ENCODE results near the gene KLHL36.
"Not testable (repeated sequence)": the region's sequence is repeated elsewhere in the genome, so short reads cannot be mapped to it uniquely, and the experiment has no call there.

KLHL36 gene

DNA sequence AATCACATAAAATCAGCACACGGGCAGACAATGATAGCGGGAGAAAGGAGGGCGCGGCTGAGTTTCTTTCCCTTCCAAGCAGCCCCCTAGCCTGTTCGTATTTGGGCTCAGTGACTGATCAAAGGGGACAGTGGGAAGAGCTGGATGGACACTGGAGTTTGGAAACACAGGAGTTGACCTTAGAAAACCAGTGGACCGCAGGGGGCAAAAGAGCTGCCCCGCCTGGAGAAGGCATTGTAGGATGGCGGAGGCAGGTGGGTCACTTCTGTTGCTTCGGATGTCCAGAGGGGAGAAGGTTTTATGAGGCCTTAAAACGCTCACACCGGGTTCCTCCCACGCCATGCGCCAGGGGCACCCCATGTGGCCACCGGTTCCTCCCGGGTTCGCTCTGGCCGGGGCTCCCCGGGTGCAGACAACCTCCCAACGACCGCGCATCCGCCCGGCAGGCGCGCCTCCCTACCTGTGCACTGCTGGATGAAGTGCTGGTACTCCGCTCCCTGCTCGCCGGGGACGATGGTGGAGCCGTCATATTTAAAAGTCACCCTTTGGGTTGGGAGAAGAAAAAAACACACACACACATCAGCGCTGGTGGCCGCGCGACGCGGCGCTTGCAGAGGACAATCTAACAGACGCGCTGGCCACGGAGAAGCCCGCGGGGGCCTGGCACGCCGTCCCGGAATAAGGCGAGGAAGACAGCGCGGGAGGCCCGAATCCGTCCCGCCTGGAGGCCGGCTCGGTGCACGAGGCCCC, 31.1 kb upstream of the KLHL36 start:
- DNase-seq = peak; percentile 25

DNA sequence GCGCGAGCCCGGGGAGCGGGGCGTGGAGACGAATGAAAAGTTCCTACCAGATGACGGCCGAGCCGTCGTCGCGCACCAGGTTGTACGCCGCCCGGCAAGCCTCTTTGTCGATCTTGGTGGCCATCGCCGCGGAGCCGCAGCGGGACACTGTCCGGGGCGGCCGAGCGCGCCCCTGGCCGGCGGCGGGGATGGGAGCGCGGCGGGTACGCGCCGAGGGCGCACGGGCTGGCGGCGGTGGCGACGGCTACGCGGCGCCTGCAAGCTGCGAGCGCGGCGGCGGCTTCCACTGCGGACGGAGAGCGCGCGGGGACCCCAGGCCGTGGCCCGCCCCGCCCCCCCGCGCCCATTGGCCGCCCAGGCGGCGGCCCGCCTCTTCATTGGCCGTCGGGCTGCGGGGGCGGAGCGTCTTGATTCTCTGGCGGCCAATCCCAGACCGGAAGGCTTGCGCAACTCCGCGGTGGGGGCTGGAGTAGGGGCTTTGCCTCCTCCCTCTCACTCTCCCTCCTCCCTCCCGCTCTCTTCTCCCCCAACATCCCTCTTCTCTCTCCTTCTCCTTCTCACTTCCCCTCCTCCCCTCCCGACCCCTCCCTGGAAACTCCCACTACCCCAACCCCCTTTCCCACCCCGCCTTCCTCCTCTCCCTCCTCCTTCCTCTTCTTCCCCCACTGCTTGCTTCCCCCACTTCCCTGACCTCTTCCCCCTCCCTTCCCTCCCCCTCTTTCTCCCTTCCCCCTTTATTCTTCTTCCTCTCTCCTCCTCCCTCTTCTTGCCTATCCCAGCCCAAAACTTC, 30.3 kb upstream of the KLHL36 start, which contains the start of gene COTL1:
TSS of gene COTL1 (minus strand) at position 288 of the 790 bp plus-strand sequence. CDS start at position 124, 164 bp downstream.
- peak; percentile 94 for DNase-seq

DNA sequence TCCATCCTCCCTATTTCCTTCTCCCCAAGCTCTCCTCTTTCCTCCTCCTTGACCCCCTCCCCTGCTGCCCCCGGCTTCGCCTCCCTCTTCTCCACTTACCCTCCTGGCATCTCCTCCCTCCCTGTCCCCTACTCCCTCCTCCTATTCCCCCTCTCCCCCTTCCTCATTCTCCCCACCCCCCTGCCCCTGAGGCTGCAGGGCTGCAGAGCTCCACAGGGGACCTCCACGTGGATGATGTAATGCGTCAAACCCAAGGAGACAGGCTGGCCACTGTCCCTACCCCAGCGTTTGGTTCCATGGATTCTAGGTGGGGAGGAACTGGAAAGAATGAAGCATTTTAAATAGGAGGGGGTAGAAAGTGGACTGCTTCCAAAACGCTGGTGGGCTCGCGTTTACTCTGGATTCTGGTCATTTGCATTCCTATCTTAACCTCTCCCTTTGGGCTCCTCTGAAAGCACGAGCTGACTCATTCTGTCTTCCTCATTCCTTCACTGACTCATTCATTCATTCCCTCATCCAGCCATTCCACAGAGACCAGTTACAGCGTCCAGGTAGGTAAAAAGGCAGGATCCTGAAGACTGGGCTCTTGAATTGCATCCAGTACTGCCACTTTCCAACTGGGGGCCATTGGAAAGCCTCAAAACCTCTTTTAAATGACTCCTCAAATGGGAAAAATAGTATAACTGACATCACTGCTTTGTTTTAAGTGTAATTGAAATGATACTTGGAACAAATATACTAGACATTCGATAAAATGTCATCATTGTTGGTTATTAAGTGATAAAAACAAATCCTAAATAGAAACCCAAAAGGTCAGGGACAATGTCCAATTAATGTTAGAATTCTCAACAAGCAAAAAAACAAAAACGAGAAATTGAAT, 29.5 kb upstream of the KLHL36 start:
- no peak for DNase-seq

DNA sequence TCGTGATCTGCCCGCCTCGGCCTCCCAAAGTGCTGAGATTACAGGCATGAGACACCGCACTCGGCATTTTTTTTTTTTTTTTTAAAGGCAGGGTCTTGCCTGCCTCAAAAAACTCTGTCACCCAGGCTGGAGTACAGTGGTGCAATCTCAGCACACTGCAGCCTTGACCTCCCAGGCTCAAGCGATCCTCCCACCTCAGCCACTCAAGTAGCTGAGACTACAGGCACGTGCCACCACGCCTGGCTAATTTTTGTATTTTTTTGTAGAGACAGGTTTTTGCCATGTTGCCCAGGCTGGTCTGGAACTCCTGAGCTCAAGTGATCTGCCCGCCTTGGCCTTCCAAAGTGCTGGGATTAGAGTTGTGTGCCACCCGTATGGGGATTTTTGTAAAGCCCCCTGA, 27.4 kb upstream of the KLHL36 start:
- not testable (repeated sequence) for DNase-seq

DNA sequence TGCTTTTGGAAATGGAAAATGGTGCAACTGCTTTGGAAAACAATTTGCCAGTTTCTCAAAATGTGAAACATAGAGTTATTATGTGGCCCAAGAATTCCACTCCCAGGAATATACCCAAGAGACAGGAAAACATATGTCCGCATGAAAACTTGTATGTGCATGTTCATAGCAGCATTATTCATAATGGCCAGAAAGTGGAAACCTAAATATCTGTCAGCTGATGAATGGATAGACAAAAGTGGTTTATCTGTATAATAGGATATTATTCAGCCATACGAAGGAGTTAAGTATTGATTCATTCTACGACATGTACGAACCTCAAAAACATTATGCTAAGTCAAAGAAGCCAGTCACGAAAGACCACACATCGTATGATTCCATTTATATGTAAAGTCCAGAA, 22.8 kb upstream of the KLHL36 start:
- no peak for DNase-seq

DNA sequence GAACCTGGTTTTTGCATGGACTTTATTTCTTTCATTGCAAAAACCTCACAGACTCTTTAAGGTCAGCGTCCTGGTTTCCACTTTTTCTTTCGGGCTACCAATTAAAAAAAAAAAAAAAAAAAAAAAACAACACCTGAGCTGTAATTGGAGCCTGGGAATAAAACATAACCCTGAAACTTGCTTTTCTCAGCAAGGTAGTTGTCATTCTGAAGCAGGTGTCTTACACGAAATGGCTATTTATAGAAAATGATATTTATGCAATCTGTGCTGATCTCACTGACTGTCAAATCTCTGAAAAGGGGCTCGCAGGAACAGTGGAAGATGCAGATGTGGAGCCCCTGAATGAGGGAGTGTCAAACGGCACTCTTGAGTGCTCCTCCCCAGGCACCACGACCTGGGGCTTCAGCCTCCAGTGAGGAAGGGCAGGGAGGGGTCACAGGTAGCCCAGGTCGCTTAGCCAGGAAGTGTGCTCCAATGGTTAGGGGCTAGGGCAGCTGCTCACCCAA, 20.0 kb upstream of the KLHL36 start:
- DNase-seq = peak; percentile 87

DNA sequence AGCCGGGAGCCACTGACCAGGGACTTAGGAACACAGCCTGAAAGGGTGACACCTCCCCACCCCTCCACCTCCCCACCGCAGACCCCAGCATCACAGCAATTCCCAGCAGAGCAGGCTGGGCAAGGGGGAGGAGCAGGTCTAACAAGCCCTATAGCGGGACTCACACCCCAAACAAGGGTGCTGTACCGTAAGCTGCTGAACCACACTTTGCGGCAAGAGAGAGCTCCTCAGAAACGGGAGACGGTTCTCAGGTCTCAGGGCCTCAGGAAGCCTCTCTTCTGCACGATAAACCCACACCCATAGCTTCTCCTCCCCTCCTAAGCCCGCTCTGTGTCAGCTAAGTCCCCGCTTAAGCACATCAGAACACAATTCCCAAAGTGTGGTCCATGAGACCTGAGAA, 18.7 kb upstream of the KLHL36 start:
- DNase-seq = no peak

DNA sequence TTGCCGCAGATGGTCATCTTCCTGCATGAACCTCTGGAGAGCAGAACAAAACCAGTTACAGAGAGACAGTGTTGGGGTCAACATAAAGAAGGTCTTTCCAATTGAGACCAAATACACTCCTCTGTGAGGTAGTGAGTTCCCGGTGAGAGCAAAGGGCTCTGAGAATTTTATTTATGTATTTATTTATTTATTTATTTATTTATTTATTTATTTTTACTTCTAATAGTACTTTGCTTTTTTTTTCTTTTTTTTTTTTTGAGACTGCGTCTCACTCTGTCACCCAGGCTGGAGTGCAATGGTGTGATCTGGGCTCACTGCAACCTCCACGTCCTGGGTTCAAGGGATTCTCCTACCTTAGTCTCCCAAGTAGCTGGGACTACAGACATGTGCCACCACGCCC, 18.3 kb upstream of the KLHL36 start:
- DNase-seq = no peak

DNA sequence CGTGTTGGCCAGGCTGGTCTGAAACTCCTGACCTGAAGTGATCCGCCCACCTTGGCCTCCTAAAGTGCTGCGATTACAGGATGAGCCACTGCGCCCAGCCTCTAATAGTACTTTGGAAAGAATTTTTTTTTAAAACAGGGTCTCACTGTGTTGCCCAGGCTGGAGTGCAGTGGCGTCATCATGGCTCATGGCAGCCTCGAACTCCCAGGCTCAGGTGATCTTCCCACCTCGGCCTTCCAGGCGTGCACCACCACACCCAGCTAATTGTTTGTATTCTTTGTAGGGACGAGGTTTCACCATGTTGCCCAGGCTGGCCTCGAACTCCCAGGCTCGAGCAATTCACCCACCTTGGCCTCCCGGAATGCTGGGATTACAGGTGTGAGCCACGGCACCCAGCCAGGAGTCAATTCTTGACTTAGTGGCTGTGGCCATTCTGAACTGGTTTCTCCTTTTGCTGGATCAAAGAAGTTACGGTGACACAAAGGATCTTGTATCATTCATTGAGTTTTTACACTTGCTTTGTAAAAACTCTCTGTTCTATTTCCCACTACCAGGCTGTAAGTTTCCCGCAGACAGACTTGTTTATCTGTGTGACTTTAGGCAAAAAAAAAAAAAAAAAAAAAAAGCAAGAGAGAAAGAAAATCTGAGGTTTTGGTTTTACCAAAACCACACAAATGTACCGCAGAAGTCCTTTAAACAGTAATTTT, 17.7 kb upstream of the KLHL36 start:
- no peak for DNase-seq

DNA sequence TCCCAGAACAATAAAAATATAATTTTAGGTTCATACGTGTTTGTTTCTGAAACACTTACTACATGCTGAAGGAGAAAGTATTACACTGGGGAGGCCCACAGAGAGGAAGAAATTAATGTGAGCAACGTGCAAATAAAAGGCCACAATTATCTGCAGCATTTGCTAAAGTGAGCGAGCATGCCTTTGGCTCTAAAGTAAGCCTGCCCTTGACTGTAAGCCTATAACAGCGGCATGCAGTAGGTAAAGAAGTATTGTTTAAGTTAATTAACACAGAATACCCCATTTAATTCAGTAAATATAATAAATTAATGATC, 17.2 kb upstream of the KLHL36 start:
- no peak for DNase-seq

DNA sequence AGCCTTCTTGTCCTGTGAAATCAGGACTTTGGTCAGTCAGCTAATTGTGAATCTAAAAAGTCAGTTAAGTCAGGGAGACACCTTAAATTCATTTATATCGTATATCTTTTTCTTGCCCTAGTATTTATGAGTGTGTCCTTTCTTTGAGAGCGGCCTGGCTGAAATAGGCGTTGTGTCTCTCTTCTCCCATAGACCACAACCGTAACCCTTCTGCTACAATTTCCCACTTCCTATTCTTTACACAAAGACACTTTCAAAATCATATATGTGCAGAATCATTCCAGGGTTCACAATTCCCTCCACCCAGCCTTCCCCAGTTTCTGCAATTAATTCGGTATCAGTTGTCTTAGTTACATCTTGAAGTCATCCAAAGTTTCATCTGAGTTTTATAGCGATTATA, 16.4 kb upstream of the KLHL36 start:
- DNase-seq = no peak

DNA sequence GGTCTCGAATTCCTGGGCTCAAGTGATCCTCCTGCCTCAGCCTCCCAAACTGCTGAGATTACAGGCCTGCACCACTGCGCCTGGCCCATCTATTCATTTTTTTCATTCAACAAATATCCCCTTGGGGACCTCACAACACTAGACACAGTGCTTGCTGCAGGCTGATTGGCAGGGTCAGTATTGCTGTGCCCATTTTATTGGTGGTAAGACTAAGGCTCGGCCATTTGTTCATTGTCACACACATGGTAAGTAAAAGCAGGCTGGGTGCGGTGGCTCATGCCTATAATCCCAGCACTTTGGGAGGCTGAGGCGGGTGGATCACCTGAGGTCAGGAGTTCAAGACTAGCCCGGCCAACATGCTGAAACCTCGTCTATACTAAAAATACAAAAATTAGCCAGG, 15.4 kb upstream of the KLHL36 start:
- not testable (repeated sequence) for DNase-seq

DNA sequence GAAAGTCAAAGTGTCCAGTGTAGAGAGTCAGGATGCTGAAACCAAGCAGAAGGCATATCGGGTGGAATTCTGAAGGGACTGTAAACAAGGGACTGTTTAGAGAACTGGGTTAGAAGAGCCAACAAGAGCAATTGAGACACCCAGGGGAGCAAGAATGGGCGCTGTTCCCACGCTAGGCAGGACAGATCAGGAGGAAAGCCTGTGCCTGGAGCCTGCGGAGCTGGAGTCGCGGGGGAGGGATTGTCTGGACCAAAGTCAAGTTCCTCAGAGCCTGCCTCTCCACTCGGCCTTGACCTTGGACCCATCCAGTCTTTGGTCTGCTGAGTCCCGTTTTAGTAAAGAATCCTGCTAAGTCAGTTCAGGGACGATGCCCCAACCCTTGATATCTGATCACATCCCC, 14.7 kb upstream of the KLHL36 start:
- peak; percentile 88 for DNase-seq

DNA sequence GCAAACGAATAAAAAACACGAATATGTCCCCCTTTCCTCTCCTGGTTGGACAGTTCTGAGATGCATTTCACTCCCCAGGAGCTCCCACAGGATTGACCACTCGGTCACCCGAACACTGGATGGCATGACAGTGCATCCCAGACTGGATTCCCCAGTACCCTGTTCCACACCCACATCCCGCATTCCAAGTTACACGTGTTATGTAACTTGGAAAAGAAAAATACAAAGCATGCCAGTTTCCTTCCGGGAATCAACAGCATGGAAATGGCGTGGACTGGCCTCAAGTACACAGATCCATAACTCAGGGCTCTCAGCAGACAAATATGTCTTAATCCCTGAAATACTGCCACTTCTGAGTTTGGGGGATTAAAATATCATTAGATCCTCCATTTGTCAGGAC, 12.6 kb upstream of the KLHL36 start:
- no peak for DNase-seq

DNA sequence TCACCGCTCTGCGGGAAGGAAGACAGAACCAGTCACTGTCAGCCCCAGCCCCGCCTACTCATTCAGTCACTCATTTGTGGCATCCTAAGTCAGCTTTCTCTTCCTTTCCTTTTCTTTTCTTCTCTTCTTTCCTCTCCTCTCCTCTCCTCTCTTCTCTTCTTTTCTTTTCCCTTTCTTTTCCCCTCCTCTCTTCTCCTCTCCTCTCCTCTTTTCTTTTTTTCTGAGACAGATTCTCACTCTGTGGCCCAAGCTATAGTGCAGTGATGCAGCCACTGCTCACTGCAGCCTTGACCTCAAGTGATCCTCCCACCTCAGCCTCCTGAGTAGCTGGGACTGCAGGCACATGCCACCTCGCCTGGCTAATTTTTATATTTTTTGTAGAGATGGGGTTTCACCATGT, 10.6 kb upstream of the KLHL36 start:
- no peak for DNase-seq

DNA sequence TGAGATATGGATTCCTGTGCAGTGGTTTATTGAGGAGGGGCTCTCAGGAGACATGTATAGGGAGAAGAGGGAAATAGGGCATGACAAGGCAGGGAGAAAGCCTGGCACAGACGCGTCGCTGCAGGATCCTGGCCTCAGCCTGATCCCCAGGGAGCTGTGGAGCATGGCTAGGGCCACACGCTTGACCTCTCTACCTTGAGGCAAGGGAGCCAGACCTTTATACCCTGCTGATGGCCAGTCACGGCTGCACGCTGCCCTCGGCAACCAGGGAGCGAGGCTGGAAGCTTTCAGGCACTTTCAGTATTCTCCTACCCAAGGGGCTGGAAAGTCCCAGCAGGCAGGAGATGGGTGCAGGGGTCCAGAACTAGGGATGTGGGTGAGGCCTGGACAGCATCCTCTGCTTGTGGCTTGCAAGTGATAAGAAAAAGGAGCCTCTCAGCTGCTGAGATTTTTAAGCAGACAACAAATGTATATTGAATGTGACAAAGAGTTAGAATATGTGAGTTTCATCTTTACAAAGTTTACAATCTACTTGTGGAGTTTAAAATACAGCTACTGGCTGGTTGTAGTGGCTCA, 10.0 kb upstream of the KLHL36 start:
- DNase-seq = no peak

DNA sequence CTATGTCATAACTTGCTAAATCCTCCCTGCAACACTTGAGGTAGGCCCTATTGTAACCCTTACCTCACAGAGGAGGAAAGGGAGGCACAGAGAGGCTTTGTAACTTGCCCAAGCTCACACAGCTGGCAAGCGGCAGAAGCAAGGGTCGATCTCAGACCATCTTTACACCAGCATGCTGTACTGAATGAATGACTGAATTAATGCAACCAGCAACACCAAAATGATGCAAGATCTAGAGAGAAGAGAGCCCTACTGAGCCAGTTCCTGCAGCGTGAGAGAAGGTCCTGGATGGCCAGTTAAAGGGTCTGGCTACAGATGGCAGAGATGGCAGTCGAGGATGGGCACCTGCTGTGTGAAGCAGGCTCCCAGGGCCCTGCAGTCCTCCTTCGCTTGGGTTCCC, 8.2 kb upstream of the KLHL36 start:
- DNase-seq = no peak

DNA sequence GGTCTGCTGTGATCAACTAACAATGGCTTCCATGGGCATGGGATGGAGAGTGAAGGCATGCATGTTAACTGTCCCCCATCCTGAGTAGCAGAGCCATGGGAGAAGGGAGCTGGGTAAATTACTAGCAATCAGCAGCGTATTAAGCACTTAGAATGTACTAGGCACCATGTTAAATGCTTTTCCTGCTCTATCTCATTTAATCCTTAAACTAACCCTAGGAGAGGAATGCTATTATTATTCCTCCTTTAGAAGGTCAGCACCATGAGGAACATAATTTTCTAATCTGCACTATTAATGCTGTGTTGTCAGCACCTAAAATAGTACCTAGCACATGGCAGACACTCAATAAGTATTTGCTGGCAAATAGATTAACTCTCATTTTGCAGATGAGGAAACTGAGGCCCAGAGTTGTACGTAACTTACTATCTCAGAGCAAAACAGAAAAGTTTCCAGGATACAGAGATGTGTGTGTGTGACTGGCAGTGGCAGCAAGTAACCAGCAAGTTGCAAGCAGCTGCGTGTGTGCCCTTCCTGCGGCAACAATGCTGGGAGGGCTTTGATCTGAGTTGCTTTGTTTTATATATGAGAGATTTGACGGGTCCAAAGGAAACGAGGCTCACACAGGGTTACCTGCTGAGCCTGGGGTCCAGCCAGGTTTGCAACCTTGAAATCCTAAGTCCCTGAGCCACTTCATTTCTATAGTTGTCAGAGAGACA, 6.5 kb upstream of the KLHL36 start:
- DNase-seq = no peak

DNA sequence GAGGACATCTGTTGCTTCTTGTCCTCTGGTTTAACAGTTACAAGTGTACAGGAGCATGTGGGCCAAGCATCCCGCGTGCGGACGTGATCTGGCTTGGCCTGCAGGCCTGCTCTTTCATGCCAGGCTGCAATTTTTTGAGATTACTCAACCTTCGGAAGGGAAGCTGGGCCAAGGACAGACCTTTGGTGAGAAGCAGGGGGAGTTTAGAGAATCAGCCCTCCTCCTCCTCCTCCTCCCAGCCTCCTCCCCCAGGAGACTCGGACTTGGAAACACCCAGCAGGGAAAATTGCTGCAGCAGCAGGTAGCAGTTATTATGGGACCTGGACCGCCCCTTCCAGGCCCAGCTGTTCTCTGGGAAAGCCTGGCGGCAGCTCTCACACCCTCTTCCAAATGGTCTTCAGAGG, 5.1 kb upstream of the KLHL36 start:
- peak; percentile 90 for DNase-seq

DNA sequence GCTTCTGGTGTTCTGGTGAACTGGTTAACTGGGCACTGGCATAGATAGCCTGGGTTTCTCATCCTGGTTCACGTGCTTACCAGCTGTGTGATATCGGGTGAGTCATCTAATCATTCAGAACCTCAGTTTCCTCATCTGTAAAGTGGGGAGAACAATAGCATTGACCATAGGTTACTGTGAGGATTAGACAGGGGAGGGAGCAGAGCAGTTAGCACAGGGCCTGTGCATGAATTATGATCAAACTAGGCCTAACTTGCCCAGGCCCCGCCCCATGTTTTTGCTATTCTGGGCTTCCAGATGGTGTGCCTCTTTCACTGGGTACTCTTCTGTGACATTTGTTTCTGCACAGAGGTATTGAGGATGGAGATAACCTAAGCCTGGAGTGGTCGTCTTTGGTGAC, 4.6 kb upstream of the KLHL36 start:
- DNase-seq = peak; percentile 96
